K562 (cell line): ENCODE data around the gene KBTBD13. TPM values are rescaled to one million over a fixed set of nuclear protein-coding genes. Genes with fewer than 3 reads are reported as not detected.

Experiments
- ATF6 ChIP-seq: sonication (generic); formaldehyde crosslinking; IDR thresholded peaks from 2 replicates; pipeline ENCODE4 v1.4.0; 2020; ENCODE audit warnings: mild to moderate bottlenecking, missing genetic modification reagents
- CAMTA2 ChIP-seq: fragments of 250-450 bp; sonication (Bioruptor Pico); conservative IDR thresholded peaks from 2 replicates; pipeline ENCODE4 v1.5.1; 2022
- CREM ChIP-seq: IDR thresholded peaks from 2 replicates; pipeline ENCODE4 v1.6.1; 2014; ENCODE audit warnings: antibody characterized with exemption, low read depth
- E2F8 ChIP-seq: fragments of 450-650 bp; IDR thresholded peaks from 2 replicates; pipeline ENCODE4 v1.7.1; 2018; ENCODE audit warnings: mild to moderate bottlenecking, low read depth; ENCODE audit not compliant: partially characterized antibody
- EHMT2 ChIP-seq: fragments of 450-650 bp; IDR thresholded peaks from 2 replicates; pipeline ENCODE4 v1.6.1; 2018; ENCODE audit warnings: antibody characterized with exemption
- FOXJ2 ChIP-seq: fragments of 200-800 bp; sonication (Bioruptor generic); IDR thresholded peaks from 2 replicates; pipeline ENCODE4 v1.6.1; 2016; ENCODE audit warnings: missing genetic modification characterization, missing compliant biosample characterization
- KDM5B ChIP-seq: fragments of 200-600 bp; sonication (generic); IDR thresholded peaks from 2 replicates; pipeline ENCODE4 v1.6.1; 2012; ENCODE audit warnings: low read depth, mild to moderate bottlenecking, moderate library complexity, low read length, control low read depth, inconsistent platforms; ENCODE audit not compliant: insufficient replicate concordance
- LEF1 ChIP-seq: fragments of 450-650 bp; IDR thresholded peaks from 2 replicates; pipeline ENCODE4 v1.6.1; 2016; ENCODE audit warnings: mild to moderate bottlenecking
- MAFK ChIP-seq: IDR thresholded peaks from 2 replicates; pipeline ENCODE4 v1.6.1; 2011; ENCODE audit warnings: low read length, improper control_type of control experiment
- MBD2 ChIP-seq: sonication (generic); IDR thresholded peaks from 2 replicates; pipeline ENCODE4 v1.6.1; 2016; ENCODE audit warnings: low read depth, borderline replicate concordance
- MTF1 ChIP-seq: fragments of 250-450 bp; sonication (Bioruptor Pico); IDR thresholded peaks from 2 replicates; pipeline ENCODE4 v1.9.0; 2021; ENCODE audit warnings: moderate library complexity, mild to moderate bottlenecking, inconsistent platforms, borderline replicate concordance
- NCOR1 ChIP-seq: fragments of 450-650 bp; IDR thresholded peaks from 2 replicates; pipeline ENCODE4 v1.6.1; 2016; ENCODE audit warnings: mild to moderate bottlenecking, moderate library complexity
- NFRKB ChIP-seq: fragments of 450-650 bp; IDR thresholded peaks from 2 replicates; pipeline ENCODE4 v1.6.1; 2016; ENCODE audit warnings: low read depth
- NONO ChIP-seq, 2 experiments: fragments of 200-400 bp in 1 of 2; fragments of 450-650 bp in 1 of 2; formaldehyde crosslinking in 1 of 2; IDR thresholded peaks; 2 replicates each; pipeline ENCODE4 v1.6.1; 2017; ENCODE audit warnings: low read depth in 2 of 2, mild to moderate bottlenecking in 2 of 2, moderate library complexity in 2 of 2, low read length in 1 of 2
- TFAP4 ChIP-seq: sonication (generic); formaldehyde crosslinking; IDR thresholded peaks from 2 replicates; pipeline ENCODE4 v1.8.0; 2022; ENCODE audit warnings: missing genetic modification reagents, mild to moderate bottlenecking, moderate library complexity, borderline replicate concordance
- USF1 ChIP-seq: sonication (generic); formaldehyde crosslinking; IDR thresholded peaks from 2 replicates; pipeline ENCODE4 v1.9.0; 2022; ENCODE audit warnings: mild to moderate bottlenecking, missing genetic modification reagents
- ZFP30 ChIP-seq: fragments of 250-450 bp; sonication (Bioruptor Pico); IDR thresholded peaks from 2 replicates; pipeline ENCODE4 v1.8.0; 2022; ENCODE audit warnings: moderate library complexity, mild to moderate bottlenecking, inconsistent platforms, borderline replicate concordance
- ZKSCAN3 ChIP-seq: fragments of 250-450 bp; sonication (Bioruptor Pico); IDR thresholded peaks from 2 replicates; pipeline ENCODE4 v1.4.0; 2020
- ZNF212 ChIP-seq: fragments of 450-650 bp; formaldehyde crosslinking; IDR thresholded peaks from 2 replicates; pipeline ENCODE4 v1.4.0; 2020; ENCODE audit warnings: mild to moderate bottlenecking
- ZNF347 ChIP-seq: fragments of 450-650 bp; formaldehyde crosslinking; IDR thresholded peaks from 2 replicates; pipeline ENCODE4 v1.4.0; 2020; ENCODE audit warnings: low read depth, mild to moderate bottlenecking, moderate library complexity
- ZNF444 ChIP-seq: fragments of 250-450 bp; sonication (Bioruptor Pico); IDR thresholded peaks from 2 replicates; pipeline ENCODE4 v1.4.0; 2020; ENCODE audit warnings: mild to moderate bottlenecking, moderate library complexity
- polyA plus RNA-seq, 8 experiments: library from polyadenylated mRNA; depleted of rRNA in 4 of 8; stranded (reverse) in 5 of 8; unstranded in 3 of 8; fragments of >200 nt; fragmentation: Nextera tagmentation in 2 of 8; fragmentation: Illumina TruSeq in 1 of 8; extraction: Ambion mirVana in 2 of 8; extraction: Trizol in 1 of 8; gene quantifications; 2 replicates each; pipeline versions ENCODE4 v1.2.1 to v1.2.3, GENCODE V29; 2011 to 2014; ENCODE audit warnings: inconsistent platforms in 1 of 8, missing spikeins in 1 of 8
- total RNA-seq, 7 experiments: library from RNA; depleted of rRNA in 6 of 7; stranded (reverse); fragments of >200 nt in 6 of 7; fragmentation: Illumina TruSeq in 2 of 7; extraction: Trizol in 2 of 7; gene quantifications; 2 replicates each; pipeline versions ENCODE4 v1.2.1 to v1.2.3, GENCODE V29; 2011 to 2021; ENCODE audit warnings: low replicate concordance in 1 of 7

The KBTBD13 gene
- total and polyA plus RNA-seq, 9 of the 15 experiments (the other 6 are each of a cell fraction or from before 2014, with no cell fraction given), result 0.07 to 0.13 (median 0.10) TPM; not detected in 3

GRCh38 chr15:65028921-65029735 lies 47.4 kb upstream of the KBTBD13 start, which contains the start of gene MTFMT (continued):
- TF ChIP-seq TFAP4 (CRISPR knock-in tag) (peak; percentile 61; the same call in 1 of the 2 replicates), NONO (IDR thresholded peaks at IDR 0.05; ENCODE audit: low read depth in 2 of 2, low read length in 1 of 2) (peak; percentile 65 to 81; a peak in 3 of 4 replicates), CAMTA2 (CRISPR knock-in tag) (no peak), FOXJ2 (tag) (no peak), MTF1 (CRISPR knock-in tag) (no peak), ZNF212 (CRISPR knock-in tag) (no peak), ZKSCAN3 (CRISPR knock-in tag) (no peak), ZNF347 (no peak), NCOR1 (no peak), ATF6 (no peak), EHMT2 (no peak), E2F8 (no peak), ZFP30 (CRISPR knock-in tag) (no peak), ZNF444 (CRISPR knock-in tag) (no peak), MBD2 (no peak), NFRKB (no peak), KDM5B (peak; percentile 87), LEF1 (no peak), CREM (no peak), USF1 (no peak), MAFK (no peak)
